NOMO-1 (cell line): ENCODE data around the gene GLE1.
"Not testable (repeated sequence)": the region's sequence is repeated elsewhere in the genome, so short reads cannot be mapped to it uniquely, and the experiment has no call there.

Experiments used
- DNase-seq, 2 experiments: peaks; one replicate each; lab custom pipeline; 2025; ENCODE audit not compliant: unreplicated experiment in 2 of 2; lab: John Stamatoyannopoulos, UW

GLE1 gene

DNA sequence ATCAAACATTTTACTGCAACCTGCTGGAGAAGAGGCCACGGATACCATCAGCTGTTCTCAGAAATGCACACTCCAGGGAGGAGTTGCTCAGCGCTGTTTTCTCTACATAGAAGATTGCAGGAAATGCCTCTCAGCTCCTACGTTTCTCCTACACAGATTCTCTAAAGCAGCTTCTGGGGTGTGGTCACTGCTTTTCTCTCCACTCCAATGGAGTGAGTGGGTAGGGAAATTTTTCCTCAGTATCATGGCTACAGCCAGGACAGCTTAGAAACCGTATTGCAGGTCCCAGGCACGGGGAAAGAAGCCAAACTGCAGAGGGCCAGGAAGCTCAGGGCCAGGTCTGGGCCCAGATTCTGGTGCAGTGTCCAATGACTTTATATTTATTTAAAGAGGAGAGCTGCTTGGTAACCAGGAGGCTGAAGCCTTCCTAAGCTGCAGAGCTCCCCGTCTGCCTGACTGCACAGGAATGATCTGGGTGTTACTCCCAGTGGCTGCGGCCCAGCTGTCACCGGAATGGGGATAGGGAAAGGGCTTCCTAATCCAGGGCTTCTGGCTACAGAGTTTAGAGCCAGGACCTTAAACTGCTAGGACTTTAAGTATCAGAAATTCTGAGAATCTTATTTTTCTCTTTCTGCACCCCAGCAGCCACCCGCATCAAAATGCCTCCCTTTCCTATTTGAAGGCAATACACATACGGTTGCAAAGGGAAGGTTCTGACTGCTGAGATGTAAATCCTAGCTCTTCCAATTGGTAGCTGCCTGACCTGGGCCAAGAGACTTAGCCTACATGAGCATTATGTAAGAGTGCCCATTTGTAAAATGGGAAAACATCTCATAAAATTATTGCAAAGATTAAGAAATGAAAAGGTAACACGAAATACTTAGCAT, 46.5 kb downstream of the GLE1 start:
- DNase-seq = no peak

DNA sequence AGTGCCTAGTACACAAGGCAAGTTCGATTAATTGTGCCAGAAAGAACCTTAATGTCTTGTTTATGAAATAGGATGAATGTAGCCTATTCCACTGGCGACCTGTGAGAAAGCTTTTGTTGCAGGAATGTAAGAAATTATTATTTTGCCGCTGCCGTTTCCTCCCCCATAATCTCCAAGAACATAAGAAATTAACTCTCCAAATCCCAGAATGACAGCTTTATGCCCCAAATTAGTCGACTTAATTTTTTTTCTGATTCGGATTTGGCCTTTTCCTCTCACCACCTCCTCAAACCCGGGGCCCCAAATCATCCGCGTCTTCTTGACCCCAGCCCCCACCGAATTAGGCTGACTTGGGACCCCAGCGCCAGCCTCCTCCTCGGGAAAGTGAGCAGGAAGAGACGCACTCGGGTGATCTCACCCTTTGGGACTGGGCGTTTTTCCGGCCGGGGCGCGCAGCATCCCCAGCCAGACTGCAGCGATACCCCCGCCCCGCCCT, 47.2 kb downstream of the GLE1 start:
- no peak for DNase-seq

DNA sequence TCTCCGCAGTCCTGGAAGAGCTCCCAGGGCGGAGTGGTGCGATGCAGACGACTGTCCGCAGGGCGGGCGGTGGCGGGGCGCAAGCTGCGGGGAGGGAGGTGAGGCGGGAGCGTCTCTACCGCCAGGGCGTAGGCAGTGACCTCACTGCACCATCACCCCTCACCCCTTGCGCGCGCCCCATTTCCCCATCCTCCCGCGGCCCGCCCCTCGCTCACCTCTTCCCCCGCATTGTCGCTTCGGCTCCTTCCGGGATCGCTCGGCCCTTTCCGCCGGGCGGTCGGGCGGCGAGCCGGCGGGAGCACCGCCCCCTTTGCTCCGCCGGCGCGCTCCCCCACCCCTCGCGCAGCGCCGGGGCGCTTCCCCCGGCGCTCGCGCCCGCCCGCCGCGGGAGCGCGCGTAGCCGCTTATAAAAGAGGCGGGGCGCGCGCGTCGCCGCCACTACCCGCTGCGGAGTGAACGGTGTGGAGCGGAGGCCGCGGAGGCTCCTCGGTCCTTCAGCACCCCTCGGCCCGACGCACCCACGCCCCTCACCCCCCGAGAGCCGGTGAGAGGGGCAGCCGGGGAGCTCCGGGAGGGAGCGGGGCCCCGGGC, 47.7 kb downstream of the GLE1 start, which contains the start of gene SPTAN1:
Gene SPTAN1 (plus strand): TSS at position 435 of the 591 bp plus-strand sequence. CDS start 14,154 bp downstream, outside the sequence.
- peak; percentile 91 to 95 for DNase-seq

DNA sequence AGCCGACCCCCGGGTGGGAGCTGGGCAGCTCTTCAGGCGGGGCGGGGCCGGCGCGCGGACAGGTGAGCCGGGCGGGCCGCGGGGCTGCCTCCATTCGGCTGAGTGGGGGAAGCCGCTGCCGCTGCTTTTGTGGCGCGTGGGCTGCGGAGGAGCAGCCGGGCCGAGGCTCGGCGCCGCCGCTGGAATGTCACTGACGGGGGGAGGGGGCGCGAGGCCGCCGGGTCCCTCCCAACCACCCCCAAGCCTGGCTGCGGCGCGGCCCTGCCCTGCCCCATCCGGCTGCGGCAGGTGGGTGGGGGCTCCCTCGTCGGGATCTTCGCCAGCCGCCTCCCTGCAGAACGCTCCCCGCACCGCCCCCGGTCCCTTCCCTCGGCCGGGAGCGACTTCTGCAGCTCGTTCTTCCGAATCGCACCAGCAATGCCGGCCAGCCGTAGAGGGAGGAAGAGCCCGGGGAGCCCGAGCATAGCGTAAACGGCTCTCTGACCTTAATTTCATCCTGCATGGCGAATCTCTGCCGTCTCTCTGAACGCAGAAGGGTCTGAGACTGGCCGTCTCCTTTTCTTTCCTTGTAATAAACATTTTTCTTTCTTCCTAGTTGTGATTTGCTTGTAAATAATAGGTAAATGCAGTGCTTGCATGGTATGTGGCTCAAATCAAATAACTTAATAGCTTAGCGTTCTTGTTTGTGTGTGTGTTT, 48.4 kb downstream of the GLE1 start:
- peak in 1 of 2 experiments; percentile 35 for DNase-seq

DNA sequence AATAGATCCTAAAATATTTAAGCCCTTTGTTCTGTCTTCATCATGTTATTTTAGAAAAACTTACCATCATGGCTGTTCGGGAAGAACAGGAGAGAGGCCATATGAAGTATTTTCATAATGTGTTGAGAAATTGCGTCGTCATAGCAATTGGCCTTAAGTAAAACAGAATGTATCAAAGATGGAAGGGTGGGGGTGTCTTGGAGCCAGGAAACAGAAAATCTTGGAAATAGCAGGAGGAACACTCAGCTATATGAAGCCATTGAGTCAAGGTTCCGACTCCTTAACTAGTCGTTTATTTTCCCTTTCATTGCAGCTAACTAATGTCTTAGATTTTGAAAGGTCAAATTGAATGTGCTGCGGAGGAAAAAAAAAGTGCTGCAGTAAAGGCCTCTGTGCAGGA, 49.2 kb downstream of the GLE1 start:
- no peak for DNase-seq

DNA sequence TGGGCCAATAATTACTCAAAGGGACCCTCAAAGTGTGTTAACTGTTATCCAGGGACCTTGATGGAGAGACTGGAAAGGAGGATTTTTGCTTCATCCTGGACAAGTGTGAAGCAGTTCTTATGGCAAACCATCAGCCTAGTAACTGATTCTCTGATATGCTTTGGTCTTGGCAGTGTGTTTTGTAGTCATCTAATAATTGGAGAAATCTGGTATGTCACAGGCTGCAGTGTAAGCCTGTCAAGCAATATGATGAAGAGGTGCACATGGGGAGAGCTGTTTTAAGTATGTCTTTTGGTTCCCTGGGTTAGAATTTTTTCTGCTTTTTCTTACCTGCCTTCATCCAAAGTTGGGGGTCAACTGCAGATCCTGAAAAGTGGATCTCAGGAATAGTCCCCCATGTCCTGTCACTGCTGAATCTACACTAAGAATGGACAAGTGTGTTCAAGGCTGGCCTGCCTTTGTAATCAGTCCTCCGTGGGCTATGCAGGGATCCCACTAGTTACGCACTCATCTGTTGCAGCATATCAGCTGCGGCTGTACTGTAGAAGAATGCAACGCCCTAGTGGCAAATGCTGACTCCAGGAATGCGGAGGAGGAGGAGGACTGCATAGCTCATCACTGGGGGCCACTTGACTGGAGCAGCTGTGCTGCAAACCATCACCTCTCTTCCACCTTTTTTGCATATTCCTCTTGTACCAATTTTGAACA, 49.8 kb downstream of the GLE1 start:
- DNase-seq = no peak

DNA sequence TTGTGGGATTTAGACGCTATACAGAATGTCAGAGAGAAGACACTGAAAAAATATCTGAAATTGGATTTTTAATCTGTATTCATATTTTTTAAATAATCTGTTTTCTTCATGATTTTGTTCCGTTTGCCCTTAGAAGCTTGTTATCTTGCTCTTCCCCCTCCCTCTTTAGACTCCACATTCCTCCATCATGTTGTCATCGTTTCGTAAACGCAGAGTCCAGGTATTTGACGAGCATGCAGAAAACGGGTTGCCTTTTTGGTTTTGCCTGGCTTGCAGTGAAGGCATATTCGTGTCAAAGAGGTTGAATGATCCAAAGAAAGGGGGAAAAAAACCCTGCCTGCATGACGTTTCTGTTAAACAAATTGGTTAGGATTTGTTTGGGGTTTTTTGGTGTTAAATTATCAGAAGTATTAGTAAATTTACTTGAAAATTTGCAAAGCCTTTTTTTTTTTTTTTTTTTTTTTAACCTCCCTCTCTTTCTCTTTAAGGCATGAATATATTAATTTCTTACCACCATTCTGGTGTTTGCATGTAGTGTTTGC, 50.7 kb downstream of the GLE1 start:
- DNase-seq = no peak

DNA sequence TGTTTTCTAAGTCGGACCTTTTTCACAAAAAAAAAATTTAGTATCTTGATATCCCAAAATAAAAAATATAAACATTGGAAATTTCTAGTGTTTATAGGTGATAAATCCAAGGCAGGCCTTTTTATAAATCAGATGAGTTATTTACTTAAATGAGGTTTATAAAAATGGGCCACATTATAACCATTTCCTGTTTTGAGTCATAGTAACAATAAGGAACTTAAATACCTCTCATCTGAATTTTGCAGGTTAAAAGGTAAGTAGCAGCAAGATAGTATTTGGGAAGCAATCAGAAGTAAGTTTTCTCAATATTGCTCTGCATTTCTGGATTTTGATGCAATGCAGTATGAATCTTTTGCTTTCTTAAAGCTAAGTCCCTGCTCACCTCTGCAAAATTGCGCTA, 51.8 kb downstream of the GLE1 start:
- DNase-seq = no peak

DNA sequence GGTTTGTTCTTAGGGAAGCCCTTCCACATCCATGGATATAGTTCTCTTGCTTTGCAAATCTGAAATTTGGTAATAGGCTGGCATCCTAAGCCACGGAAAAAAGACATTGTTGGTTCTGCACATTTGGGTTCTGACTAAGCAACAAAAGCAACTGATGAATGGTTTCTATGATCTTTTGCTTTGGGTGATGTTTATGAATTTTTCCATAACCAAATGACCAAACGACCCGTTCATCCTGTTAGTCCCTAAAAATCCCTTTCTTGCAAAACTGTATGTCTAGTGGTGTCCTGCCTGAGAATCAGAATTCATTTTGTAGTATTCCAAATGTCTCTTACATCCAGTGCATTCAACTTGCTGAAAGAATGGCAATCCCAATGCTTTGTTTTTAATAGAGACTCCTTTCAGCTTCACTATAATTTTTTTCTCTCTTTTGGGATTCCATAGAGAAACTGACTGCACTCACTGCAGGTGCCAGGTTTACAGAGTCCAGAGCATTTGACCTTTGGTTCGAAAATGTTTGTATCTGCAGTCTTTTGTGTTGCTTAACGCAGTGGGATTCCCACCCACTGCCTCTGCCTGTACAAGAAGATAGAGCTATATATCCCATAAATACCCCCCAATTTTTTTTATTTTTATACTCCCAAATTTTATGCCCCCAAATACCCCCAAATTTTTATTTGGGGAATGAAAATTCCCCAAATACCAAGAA, 52.6 kb downstream of the GLE1 start:
- DNase-seq = no peak

DNA sequence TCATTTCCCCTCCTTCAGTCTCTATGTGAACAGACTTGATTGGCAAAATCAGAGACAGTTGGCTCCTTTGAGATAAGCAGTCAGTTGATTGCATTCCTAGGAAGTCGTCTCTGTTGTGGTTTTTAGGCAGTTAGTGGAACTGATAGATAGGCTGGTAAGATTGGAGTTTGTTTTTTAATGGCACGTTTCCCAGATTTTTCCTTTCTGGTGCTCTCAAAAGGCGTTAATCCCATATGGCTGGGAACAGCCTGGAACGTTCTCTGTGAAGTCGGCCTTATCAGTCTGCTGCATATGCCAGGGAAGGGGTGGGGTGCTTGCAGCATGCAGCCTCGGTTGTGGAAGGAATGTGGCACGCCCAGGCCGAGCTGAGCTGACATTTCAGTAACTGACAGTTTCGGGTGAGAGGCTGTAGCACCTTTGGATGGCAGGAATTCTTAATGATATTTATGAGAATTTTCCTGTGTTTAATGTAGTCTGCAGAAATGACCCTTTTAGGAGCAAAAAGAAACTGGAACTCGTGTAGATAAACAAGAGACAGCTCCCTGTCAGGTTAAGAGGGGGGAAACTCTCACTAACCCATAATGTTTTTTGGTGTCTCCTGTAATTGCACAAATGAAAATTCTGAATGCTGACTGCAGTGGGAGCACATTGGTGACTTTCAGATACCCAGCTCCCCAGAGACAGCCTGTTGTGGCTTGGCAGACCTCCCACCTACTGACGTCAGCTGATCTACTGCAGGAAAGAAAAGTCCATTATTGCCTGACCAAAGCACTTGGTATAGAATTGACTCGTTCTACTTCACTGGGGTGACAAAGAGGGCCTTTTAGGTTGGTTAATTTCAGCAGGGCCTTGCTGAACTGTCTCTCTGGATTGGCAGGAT, 54.2 kb downstream of the GLE1 start:
- no peak for DNase-seq

DNA sequence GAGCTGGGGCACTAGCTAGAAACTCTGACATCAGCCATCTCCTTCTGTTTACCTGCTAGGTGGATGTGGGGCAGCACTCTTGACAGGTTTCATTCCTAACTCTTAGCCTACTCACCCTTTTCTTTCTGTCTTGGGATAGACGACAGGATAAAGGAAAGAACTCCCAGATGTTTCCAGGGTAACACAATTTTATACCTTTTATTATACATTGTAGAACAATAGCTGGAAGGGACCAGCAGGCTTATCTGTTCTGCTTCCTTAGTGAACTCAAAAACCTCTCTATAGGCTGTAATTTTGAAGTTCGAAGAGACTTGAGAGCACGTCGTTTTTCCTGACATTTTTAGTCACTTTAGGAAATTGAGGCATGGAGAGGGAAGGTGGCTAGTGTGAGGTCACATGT, 61.1 kb downstream of the GLE1 start:
- DNase-seq = no peak

DNA sequence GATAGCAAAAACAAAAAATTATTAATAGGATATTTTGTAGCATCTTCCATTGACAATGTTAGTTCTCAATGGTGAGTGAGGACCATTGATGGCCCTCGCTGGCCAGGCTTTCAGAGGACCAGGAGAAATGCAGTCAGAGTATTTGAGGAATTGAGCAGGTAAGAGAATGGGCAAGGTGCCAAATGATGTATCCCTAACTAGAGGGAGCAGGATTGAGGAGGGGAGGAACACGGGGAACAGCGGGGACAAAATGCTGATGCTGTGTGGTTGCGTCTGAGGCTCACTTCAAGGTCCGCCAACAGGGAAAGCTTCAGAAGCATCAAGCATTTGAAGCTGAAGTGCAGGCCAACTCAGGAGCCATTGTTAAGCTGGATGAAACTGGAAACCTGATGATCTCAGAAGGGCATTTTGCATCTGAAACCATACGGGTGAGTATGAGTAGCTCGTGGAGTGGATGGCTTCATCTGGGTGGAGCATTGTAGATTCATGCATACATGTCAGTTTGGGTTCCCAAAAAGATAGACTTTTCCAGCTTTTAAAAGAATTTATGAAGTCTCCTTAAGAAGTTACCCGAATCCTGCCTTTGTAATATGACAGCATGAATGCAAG, 64.1 kb downstream of the GLE1 start:
- no peak for DNase-seq

DNA sequence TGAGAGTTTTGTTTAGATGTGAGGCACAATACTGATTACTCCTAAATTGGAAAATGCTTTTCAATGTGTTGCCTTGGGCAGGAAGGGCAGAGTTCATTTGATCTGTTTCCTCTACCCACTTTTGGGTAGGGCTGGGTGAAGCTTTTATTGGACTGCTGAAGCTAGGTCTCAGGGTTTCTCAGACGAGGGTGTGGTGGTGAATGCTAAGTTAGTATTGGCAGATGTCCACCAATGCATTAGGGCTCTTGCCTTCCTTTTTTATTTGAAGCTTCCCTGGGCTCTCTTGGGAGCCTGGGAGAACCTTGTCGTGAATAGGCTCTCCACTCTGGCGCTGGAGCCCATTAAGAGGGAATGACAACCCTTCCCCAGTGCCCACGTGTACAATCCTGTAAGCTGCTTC, 71.0 kb downstream of the GLE1 start:
- no peak for DNase-seq

DNA sequence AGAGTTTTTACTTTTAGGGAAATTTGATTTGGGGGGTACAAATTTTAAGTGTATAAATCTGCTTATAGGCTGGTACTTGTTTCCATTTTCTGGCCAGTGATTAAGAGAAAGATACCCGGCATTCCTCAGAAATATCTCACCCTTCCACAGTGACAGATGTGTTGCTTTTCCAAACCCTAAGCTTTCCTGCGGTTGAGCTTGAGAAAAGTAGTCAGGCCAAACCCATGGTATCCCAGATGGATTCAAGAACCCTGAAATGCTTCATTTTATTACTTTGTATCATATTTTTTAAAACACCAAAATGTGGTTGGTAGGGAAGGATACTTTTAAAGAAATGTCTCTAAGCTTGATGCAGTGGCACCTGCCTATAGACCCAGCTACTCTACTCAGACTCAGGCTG, 71.4 kb downstream of the GLE1 start:
- DNase-seq = no peak

DNA sequence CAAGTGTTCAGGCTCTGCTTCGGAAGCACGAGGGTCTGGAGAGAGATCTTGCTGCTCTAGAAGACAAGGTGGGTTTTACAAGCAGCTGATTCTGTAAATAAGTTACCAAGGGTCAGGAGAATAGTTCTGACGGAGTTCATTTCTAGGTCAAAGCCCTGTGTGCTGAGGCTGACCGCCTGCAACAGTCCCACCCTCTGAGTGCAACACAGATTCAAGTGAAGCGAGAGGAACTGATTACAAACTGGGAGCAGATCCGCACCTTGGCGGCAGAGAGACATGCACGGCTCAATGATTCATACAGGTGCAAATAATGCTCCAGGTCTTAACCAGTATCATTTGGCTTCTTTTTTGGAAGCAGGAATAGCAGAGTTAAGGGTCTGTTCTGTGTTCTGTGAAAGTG, 72.7 kb downstream of the GLE1 start:
- DNase-seq = no peak

DNA sequence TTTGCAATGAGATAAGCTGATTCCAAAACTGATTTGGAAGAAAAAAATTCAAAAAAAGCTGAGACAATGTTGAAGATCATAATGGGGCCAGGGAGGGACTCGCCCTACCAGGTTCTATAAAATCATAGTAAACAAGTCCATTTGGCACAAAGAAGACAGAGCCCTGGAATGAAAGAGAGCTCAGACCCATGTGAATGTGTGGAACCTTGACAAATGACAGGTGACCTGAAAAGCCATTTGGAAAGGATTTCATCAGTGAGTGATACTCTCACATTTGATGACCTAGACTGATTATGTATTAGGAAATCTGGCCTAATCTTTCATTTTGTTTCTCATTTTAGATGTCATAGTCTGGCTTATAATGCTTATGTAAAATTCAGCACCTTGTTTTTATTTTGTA, 74.7 kb downstream of the GLE1 start:
- no peak for DNase-seq

DNA sequence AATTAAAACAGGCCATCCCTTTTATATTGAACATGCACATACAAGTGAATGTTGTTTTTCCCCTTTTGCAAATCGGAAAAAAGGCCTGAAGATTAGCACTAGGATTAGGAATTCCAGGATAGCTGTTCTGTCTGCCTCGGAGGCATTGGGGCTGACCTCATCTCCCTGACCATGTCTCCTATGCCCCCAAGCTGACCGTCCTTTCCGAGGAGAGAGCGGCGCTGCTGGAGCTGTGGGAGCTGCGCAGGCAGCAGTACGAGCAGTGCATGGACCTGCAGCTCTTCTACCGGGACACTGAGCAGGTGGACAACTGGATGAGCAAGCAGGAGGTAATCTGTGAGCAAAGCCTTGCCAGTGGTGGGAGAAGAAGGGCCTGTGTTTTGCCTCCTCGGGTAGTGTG, 76.2 kb downstream of the GLE1 start:
- DNase-seq = no peak

DNA sequence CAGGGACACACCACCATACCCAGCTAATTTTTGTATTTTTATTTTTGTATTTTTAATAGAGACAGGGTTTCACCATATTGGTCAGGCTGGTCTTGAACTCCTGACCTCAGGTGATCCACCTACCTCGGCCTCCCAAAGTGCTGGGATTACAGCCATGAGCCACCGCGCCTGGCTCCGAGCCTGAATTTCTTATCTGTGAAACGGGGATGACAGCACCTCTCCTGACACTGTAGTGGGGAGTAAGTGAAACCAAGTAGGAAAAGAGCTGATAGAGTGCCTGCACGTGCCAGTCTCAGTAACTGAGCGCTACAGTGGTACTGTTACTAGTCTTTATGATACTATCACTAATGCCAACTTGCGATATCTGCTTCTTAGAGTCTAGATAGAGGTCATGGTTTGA, 80.6 kb downstream of the GLE1 start:
- not testable (repeated sequence) for DNase-seq

DNA sequence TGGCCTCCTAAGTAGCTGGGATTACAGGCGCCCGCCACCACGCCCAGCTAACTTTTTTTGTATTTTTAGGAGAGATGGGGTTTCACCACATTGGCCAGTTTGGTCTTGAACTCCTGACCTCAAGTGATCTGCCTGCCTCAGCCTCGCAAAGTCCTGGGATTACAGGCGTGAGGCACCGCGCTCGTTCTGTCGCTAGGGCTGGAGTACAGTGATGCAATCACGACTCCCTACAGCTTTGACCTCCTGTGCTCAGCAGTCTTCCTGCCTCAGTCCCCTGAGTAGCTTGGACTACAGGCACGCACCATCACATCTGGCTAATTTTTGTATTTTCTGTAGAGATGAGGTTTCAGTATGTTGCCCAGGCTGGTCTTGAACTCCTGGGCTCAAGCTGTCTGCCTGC, 82.4 kb downstream of the GLE1 start:
- not testable (repeated sequence) for DNase-seq
